ENCODE measurements around the gene GTPBP1.

GTPBP1 gene

DNA sequence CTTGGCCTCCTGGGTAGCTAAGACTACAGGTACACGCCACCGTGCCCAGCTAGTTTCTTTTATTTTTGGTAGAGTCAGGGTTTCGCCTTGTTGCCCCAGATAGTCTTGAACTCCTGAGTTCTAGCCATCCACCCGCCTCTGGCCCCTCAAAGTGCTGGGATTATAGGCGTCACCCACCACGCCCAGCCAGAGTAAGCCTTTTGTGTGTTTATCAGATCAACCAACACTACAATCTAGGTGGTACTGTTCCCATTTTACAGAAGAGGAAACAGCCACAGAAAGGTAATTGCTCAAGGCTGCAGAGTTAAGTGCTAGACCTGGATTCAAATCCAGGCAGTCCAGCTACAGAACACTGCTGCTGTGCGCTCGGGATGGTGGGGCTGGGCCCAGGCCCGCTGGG lies 20.8 kb upstream of the GTPBP1 start:
- TF ChIP-seq, protein P1, sequence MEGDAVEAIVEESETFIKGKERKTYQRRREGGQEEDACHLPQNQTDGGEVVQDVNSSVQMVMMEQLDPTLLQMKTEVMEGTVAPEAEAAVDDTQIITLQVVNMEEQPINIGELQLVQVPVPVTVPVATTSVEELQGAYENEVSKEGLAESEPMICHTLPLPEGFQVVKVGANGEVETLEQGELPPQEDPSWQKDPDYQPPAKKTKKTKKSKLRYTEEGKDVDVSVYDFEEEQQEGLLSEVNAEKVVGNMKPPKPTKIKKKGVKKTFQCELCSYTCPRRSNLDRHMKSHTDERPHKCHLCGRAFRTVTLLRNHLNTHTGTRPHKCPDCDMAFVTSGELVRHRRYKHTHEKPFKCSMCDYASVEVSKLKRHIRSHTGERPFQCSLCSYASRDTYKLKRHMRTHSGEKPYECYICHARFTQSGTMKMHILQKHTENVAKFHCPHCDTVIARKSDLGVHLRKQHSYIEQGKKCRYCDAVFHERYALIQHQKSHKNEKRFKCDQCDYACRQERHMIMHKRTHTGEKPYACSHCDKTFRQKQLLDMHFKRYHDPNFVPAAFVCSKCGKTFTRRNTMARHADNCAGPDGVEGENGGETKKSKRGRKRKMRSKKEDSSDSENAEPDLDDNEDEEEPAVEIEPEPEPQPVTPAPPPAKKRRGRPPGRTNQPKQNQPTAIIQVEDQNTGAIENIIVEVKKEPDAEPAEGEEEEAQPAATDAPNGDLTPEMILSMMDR (conservative IDR thresholded peaks at IDR 0.05; ENCODE audit: low read length): no peak
- H3K4me3 ChIP-seq (ENCODE audit: low read length): no peak overlapping the region
- no peak for DNase-seq (ENCODE audit: low read depth)

DNA sequence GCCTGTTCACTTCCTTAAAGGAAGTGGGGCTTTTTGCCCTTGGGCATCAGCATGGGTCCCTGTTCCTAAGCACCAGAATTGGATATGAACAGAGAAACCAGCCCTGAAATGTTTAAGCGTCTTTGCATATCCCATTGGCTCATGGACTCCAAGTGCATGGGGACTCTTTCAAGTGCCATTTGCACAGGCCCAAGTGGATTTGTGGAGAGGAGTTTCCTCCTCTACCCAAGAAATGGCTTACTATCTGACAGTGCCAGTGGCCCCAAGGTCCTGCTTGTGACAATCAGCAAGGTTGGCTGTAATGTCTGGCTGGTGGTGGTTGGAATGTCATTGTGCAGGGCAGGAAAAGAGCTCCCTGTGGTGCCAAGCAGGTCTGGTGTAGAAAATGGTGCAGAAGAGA lies 20.0 kb upstream of the GTPBP1 start:
- no peak for DNase-seq (ENCODE audit: low read depth)
- no peak overlapping the region for H3K4me3 ChIP-seq (ENCODE audit: low read length)
- TF ChIP-seq, protein P1 (conservative IDR thresholded peaks at IDR 0.05; ENCODE audit: low read length): no peak

DNA sequence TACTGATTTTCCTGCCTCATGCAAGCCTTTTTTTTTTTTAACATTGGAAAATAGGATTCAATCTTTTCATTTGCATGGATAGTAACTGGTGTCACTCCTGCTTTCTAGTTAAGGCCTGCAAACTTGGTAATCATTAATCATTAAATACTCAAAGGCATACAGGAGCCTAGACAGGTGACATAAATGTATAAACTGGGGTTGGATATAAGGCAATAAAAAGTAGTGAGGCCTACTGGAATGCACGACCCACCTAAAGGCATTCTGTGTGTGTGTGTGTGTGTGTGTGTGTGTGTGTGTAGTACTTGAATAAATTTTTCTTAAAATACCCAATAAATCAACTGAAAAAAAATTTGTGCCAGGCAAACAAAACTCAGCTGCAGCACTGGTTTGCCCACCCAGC lies 16.1 kb upstream of the GTPBP1 start:
- DNase-seq (ENCODE audit: low read depth): no peak
- no peak overlapping the region for H3K4me3 ChIP-seq (ENCODE audit: low read length)
- TF ChIP-seq, protein P1 (conservative IDR thresholded peaks at IDR 0.05; ENCODE audit: low read length): no peak

GRCh38 chr22:38694049-38694448 lies 11.7 kb upstream of the GTPBP1 start:
- TF ChIP-seq, protein P1 (conservative IDR thresholded peaks at IDR 0.05; ENCODE audit: low read length): no peak
- no peak overlapping the region for H3K4me3 ChIP-seq (ENCODE audit: low read length)
- DNase-seq (ENCODE audit: low read depth): no peak

DNA sequence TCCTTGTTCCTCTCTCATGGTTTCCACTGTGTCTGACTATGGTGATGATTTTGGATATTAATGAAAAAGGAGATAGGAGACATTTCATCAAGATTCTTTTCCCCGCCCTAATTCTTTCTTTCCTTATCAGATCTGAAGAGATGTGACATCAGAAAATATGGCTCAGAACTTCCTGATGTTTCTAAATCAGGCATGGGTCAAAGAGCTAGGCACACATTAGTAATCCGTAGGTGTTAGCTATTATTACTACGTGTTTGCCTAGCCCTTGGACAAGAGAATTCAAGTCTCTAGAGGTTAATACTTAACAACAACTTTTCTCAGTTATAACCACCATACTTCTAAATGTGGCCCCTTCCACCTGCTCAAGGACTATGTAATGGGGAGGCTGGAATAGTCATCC lies 10.8 kb upstream of the GTPBP1 start:
- H3K4me3 ChIP-seq (ENCODE audit: low read length): no peak overlapping the region
- TF ChIP-seq, protein P1 (conservative IDR thresholded peaks at IDR 0.05; ENCODE audit: low read length): no peak
- DNase-seq (ENCODE audit: low read depth): no peak

- DNase-seq (ENCODE audit: low read depth): peak; percentile 75
- H3K4me3 ChIP-seq (ENCODE audit: low read length): no peak overlapping the region
- TF ChIP-seq, protein P1 (conservative IDR thresholded peaks at IDR 0.05; ENCODE audit: low read length): no peak
Measured at GRCh38 chr22:38696606-38697424, 8.9 kb upstream of the GTPBP1 start.

DNA sequence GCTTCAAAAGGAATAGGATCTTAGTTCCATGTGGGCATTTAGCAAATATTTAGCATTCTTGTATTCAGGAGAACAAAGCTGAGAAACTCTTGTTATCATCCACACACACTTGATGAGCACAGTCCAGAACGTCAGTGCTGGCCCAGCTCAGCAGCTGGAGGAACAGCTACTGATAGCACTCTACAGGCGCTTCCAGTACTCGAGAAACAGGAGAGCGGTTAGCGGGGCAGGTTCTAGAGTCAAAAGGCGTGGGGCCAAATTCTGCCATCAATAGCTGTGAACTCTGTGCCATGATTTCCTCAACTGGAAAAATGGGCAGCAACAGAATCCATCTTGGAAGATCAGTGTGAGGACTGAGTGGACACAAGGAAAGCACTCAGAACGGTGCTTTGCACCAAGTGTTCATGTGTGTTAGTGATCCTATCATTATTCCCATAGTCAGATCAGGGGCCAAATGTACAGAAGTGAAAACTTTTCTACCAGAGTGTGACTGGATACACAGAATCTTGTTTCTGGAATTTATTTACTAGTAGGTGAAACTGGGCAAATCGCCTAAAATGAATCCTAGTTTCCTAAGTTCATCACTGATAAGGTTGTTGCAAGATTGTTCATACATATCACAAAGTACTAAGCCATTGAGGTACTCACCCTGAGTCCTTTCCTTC lies 8.2 kb upstream of the GTPBP1 start:
- DNase-seq (ENCODE audit: low read depth): peak; percentile 47
- H3K4me3 ChIP-seq (ENCODE audit: low read length): no peak overlapping the region
- TF ChIP-seq, protein P1 (conservative IDR thresholded peaks at IDR 0.05; ENCODE audit: low read length): no peak

All from AG10803 (cell line).